ENCODE measurements around the gene STK10. TPM values are rescaled to one million over a fixed set of nuclear protein-coding genes. Genes with fewer than 3 reads are reported as not detected.
A peak's percentile ranks its signal among the peaks of the same experiment; 100 is the strongest.

Gene STK10
- total RNA-seq, 4 donors from 2014 or later: 14.1 to 30.4 (median 19.4) TPM

DNA sequence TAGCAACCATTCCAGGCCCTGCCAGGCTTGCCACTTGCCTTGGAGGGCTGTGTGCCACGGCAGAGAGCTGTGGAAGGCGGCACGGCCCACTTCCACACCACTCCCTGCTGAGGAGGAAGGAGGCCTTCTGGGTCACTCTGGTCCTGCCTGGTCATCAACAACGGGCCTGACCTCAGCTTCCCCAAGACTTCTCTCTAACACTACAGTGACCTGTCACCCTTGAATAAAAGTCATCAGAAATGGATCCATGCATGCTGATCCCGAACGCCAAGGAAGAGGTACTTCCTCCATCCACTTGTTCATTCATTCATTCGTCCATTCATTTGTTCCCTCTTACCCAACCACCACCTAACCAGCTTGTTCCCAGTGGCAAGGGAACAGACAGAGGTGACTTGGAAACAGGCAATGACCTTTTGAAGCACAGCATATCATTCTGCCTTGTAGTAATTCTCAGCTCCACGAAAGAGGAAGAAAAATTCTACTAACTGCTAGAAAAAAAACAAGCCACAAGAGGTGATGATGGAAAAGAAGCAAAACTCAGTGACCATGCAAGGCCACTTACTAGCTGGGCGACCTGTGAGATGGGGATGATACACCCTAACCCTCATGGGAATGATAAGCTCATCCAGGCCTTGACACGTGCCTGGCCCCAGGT lies 58.6 kb downstream of the STK10 start:
- ATAC-seq: no peak

GRCh38 chr5:172127581-172127980 lies 60.4 kb downstream of the STK10 start:
- Histone ChIP-seq H3K36me3 (peaks cover 0 to 23% of the 10 kb centered on the region in 2 donors), H3K4me3 (no peak overlapping the region), H3K27me3 (no peaks in the 10 kb centered on the region), H3K27ac (no peak overlapping the region), H3K9me3 (no peaks in the 10 kb centered on the region), H3K4me1 (peaks cover 0 to 10% (median 3%) of the 10 kb centered on the region in 3 donors)
- ATAC-seq: no peak
- no peak for TF ChIP-seq POLR2AphosphoS5 (IDR thresholded peaks at IDR 0.05)
- no peak for TF ChIP-seq POLR2A (IDR thresholded peaks at IDR 0.05)
- TF ChIP-seq CTCF (IDR thresholded peaks at IDR 0.05): no peak
- TF ChIP-seq EP300 (IDR thresholded peaks at IDR 0.05): no peak
- WGBS, 2 donors (ENCODE audit: low coverage in 1 of 2): 100% methylated on average over 5 of the region's 5 CpGs; no CpG with 5 or more reads in 1 of the 2 donors

More for the DNA sequence above, 58.6 kb downstream of the STK10 start:
- no peaks in the 10 kb centered on the region for H3K27me3 ChIP-seq
- peaks cover 0 to 30% of the 10 kb centered on the region in 2 donors for H3K36me3 ChIP-seq
- no peak for TF ChIP-seq POLR2AphosphoS5 (IDR thresholded peaks at IDR 0.05)
- no peak for TF ChIP-seq CTCF (IDR thresholded peaks at IDR 0.05)
- no peak for TF ChIP-seq EP300 (IDR thresholded peaks at IDR 0.05)
- no peak for TF ChIP-seq POLR2A (IDR thresholded peaks at IDR 0.05)
- 76 to 79% methylated on average over 3 to 6 of the region's 10 CpGs for WGBS, 2 donors (ENCODE audit: low coverage in 1 of 2)
- H3K9me3 ChIP-seq: no peaks in the 10 kb centered on the region
- no peaks in the 10 kb centered on the region for H3K4me1 ChIP-seq
- H3K27ac ChIP-seq: no peak overlapping the region
- no peak overlapping the region for H3K4me3 ChIP-seq

DNA sequence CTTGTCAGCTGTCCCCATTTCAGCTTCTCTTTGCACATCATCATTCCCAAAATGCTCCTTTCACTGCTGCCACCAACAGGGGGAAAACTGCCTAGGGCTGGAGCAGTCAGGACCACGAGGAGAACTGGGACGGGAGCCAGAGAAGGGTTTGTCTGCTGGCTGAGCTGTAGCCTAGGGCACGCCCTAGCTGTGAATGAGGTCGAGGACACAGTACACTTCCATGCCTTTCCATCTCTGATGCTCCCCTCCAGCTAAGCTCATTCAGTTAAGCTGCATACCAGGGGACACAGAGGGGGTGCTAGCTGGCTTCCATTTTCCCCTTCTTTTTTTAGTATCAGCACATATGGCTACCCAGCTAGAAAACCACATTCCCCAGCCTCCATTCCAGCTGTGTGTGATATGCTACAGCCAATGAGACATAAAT lies 64.7 kb downstream of the STK10 start:
- TF ChIP-seq CTCF (IDR thresholded peaks at IDR 0.05) (peak in 2 of 4 experiments; percentile 44 to 50), EP300 (IDR thresholded peaks at IDR 0.05) (no peak), POLR2A (IDR thresholded peaks at IDR 0.05) (no peak)
- Histone ChIP-seq H3K4me1 (peaks cover 0 to 18% (median 3%) of the 10 kb centered on the region in 3 donors), H3K27ac (no peak overlapping the region), H3K4me3 (no peak overlapping the region), H3K36me3 (peaks cover 0 to 23% of the 10 kb centered on the region in 2 donors), H3K9me3 (no peaks in the 10 kb centered on the region), H3K27me3 (no peaks in the 10 kb centered on the region)
- peak; percentile 63 for ATAC-seq
- WGBS, 2 donors (ENCODE audit: low coverage in 1 of 2): 0 to 7% methylated on average over 3 to 4 of the region's 4 CpGs

GRCh38 chr5:172119921-172120688 lies 67.9 kb downstream of the STK10 start:
- H3K27ac ChIP-seq: no peak overlapping the region
- H3K27me3 ChIP-seq: no peaks in the 10 kb centered on the region
- H3K36me3 ChIP-seq: peaks cover 0 to 26% of the 10 kb centered on the region in 2 donors
- peaks cover 0 to 18% (median 3%) of the 10 kb centered on the region in 3 donors for H3K4me1 ChIP-seq
- no peak for TF ChIP-seq POLR2AphosphoS5 (IDR thresholded peaks at IDR 0.05)
- TF ChIP-seq POLR2A (IDR thresholded peaks at IDR 0.05): no peak
- TF ChIP-seq EP300 (IDR thresholded peaks at IDR 0.05): no peak
- no peak for TF ChIP-seq CTCF (IDR thresholded peaks at IDR 0.05)
- ATAC-seq: no peak
- no peaks in the 10 kb centered on the region for H3K9me3 ChIP-seq
- H3K4me3 ChIP-seq: no peak overlapping the region
- WGBS, 2 donors (ENCODE audit: low coverage in 1 of 2): 90% methylated on average over 6 of the region's 12 CpGs; no CpG with 5 or more reads in 1 of the 2 donors
